GM12878 (cell line): ENCODE results near the gene ATG9B.

Experiments used
- CHD2 ChIP-seq: IDR thresholded peaks from 2 replicates; pipeline ENCODE4 v1.6.1; 2011; ENCODE audit warnings: low read depth, low read length, improper control_type of control experiment, borderline replicate concordance
- HDAC2 ChIP-seq: fragments of 200-600 bp; sonication (generic); IDR thresholded peaks from 2 replicates; pipeline ENCODE4 v1.6.1; 2017
- NFYA ChIP-seq: IDR thresholded peaks from 2 replicates; pipeline ENCODE4 v1.6.1; 2011; ENCODE audit warnings: low read depth, mild to moderate bottlenecking, low read length, improper control_type of control experiment, borderline replicate concordance
- NR2C2 ChIP-seq: IDR thresholded peaks from 2 replicates; pipeline ENCODE4 v1.6.1; 2011; ENCODE audit warnings: borderline replicate concordance, low read depth; ENCODE audit not compliant: control insufficient read depth, insufficient read length
- NR2F1 ChIP-seq: fragments of 450-650 bp; conservative IDR thresholded peaks from 2 replicates; pipeline ENCODE4 v1.6.1; 2017; ENCODE audit warnings: mild to moderate bottlenecking
- ZZZ3 ChIP-seq: IDR thresholded peaks from 2 replicates; pipeline ENCODE4 v1.6.1; 2011; ENCODE audit warnings: low read depth; ENCODE audit not compliant: control insufficient read depth, insufficient read length
- TF ChIP-seq, protein P1 (sequence below), 3 experiments: IDR thresholded peaks in 2 of 3; conservative IDR thresholded peaks in 1 of 3; 2 replicates each; pipeline ENCODE4 v1.5.1; 2011; ENCODE audit warnings: low read depth in 3 of 3, low read length in 3 of 3, mild to moderate bottlenecking in 3 of 3, control low read depth in 2 of 3, moderate library complexity in 2 of 3, inconsistent platforms in 1 of 3, mixed read lengths in 1 of 3; ENCODE audit not compliant: control insufficient read depth in 2 of 3, insufficient read depth in 1 of 3; ENCODE audit errors: extremely low read depth in 1 of 3
- TF ChIP-seq, protein P2 (sequence below): IDR thresholded peaks from 2 replicates; pipeline ENCODE4 v1.6.1; 2012; ENCODE audit warnings: low read depth, low read length, improper control_type of control experiment

- TF ChIP-seq, protein P1, sequence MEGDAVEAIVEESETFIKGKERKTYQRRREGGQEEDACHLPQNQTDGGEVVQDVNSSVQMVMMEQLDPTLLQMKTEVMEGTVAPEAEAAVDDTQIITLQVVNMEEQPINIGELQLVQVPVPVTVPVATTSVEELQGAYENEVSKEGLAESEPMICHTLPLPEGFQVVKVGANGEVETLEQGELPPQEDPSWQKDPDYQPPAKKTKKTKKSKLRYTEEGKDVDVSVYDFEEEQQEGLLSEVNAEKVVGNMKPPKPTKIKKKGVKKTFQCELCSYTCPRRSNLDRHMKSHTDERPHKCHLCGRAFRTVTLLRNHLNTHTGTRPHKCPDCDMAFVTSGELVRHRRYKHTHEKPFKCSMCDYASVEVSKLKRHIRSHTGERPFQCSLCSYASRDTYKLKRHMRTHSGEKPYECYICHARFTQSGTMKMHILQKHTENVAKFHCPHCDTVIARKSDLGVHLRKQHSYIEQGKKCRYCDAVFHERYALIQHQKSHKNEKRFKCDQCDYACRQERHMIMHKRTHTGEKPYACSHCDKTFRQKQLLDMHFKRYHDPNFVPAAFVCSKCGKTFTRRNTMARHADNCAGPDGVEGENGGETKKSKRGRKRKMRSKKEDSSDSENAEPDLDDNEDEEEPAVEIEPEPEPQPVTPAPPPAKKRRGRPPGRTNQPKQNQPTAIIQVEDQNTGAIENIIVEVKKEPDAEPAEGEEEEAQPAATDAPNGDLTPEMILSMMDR (IDR thresholded peaks at IDR 0.05 in 2 of 3, conservative IDR thresholded peaks at IDR 0.05 in 1 of 3; ENCODE audit: control insufficient read depth in 2 of 3, extremely low read depth in 1 of 3, insufficient read depth in 1 of 3, low read depth in 3 of 3, low read length in 3 of 3), result no peak
- TF ChIP-seq ZZZ3 (no peak), NR2F1 (no peak), NFYA (no peak), HDAC2 (no peak), CHD2 (no peak), NR2C2 (no peak)
- TF ChIP-seq, protein P2, sequence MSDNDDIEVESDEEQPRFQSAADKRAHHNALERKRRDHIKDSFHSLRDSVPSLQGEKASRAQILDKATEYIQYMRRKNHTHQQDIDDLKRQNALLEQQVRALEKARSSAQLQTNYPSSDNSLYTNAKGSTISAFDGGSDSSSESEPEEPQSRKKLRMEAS, result no peak
Observed at GRCh38 chr7:151038951-151039849, 14.9 kb upstream of the ATG9B start.
